Stimulated activated CD8-positive, alpha-beta memory T cell treated with anti-CD3 and anti-CD28 coated beads, Interleukin-7, amount 100 ng/mL, for 24 hours (primary cell): ENCODE data around the gene GALNS.

Experiments used
- DNase-seq: peaks from one replicate; pipeline ENCODE4 v3.0.0-alpha.2; 2020; ENCODE audit warnings: low read depth

The GALNS gene

GRCh38 chr16:88816736-88817535 is 39.8 kb downstream of the GALNS start:
- no peak for DNase-seq

GRCh38 chr16:88815901-88816589 is 40.7 kb downstream of the GALNS start:
- no peak for DNase-seq

GRCh38 chr16:88815227-88815626 is 41.5 kb downstream of the GALNS start:
- no peak for DNase-seq

- no peak for DNase-seq
These were observed 42.6 kb downstream of the GALNS start for GRCh38 chr16:88814144-88814502.

GRCh38 chr16:88813269-88814143 is 43.2 kb downstream of the GALNS start:
- DNase-seq = no peak

- no peak for DNase-seq
These were observed 44.1 kb downstream of the GALNS start for GRCh38 chr16:88812513-88813268.

GRCh38 chr16:88811769-88812512 is 44.8 kb downstream of the GALNS start, which contains the start of gene APRT:
Gene APRT (minus strand): TSS chr16:88811928. CDS start chr16:88811899, 29 bp downstream.
- DNase-seq = peak; percentile 96

GRCh38 chr16:88810912-88811768 is 45.6 kb downstream of the GALNS start:
- peak; percentile 52 for DNase-seq

- no peak for DNase-seq
These were observed 46.4 kb downstream of the GALNS start for GRCh38 chr16:88810166-88810911.

- DNase-seq = no peak
These were observed 47.0 kb downstream of the GALNS start for GRCh38 chr16:88809676-88810165.

- no peak for DNase-seq
These were observed 47.6 kb downstream of the GALNS start for GRCh38 chr16:88809068-88809675.

- DNase-seq = no peak
These were observed 48.9 kb downstream of the GALNS start for GRCh38 chr16:88807626-88808453.

GRCh38 chr16:88807142-88807625 is 49.6 kb downstream of the GALNS start:
- no peak for DNase-seq

GRCh38 chr16:88806491-88807111 is 50.1 kb downstream of the GALNS start:
- DNase-seq = no peak

- no peak for DNase-seq
These were observed 50.8 kb downstream of the GALNS start for GRCh38 chr16:88805887-88806393.

GRCh38 chr16:88805340-88805715 is 51.4 kb downstream of the GALNS start:
- no peak for DNase-seq
